ENCODE measurements around the gene GDPD4. TPM values are rescaled to one million over a fixed set of nuclear protein-coding genes. Genes with fewer than 3 reads are reported as not detected.
A peak's percentile ranks its signal among the peaks of the same experiment; 100 is the strongest.
"Not testable (repeated sequence)": the region's sequence is repeated elsewhere in the genome, so short reads cannot be mapped to it uniquely, and the experiment has no call there.

The GDPD4 gene
- total RNA-seq, 1 experiment from 2014 or later = not detected

GRCh38 chr11:77311701-77312100, 10.2 kb upstream of the GDPD4 start:
- no peaks in the 10 kb centered on the region for H3K36me3 ChIP-seq (replicated peaks; ENCODE audit: control insufficient read depth, insufficient read depth, low read length)
- DNase-seq = no peak
- no peaks in the 10 kb centered on the region for H3K27me3 ChIP-seq (ENCODE audit: control insufficient read depth, insufficient read depth, low read length)
- no peak overlapping the region for H3K4me3 ChIP-seq (ENCODE audit: insufficient read depth, low read depth, low read length)

- no peak for DNase-seq
- no peaks in the 10 kb centered on the region for H3K36me3 ChIP-seq (replicated peaks; ENCODE audit: control insufficient read depth, insufficient read depth, low read length)
- no peak overlapping the region for H3K4me3 ChIP-seq (ENCODE audit: insufficient read depth, low read depth, low read length)
- no peaks in the 10 kb centered on the region for H3K27me3 ChIP-seq (ENCODE audit: control insufficient read depth, insufficient read depth, low read length)
These were observed 9.2 kb upstream of the GDPD4 start for GRCh38 chr11:77310721-77311120.

GRCh38 chr11:77309401-77310085, 8.1 kb upstream of the GDPD4 start:
- Histone ChIP-seq H3K27me3 (ENCODE audit: control insufficient read depth, insufficient read depth, low read length) (no peaks in the 10 kb centered on the region), H3K36me3 (replicated peaks; ENCODE audit: control insufficient read depth, insufficient read depth, low read length) (no peaks in the 10 kb centered on the region), H3K4me3 (ENCODE audit: insufficient read depth, low read depth, low read length) (no peak overlapping the region)
- DNase-seq = no peak

GRCh38 chr11:77308838-77309237, 7.4 kb upstream of the GDPD4 start:
- no peak for DNase-seq
- Histone ChIP-seq H3K36me3 (replicated peaks; ENCODE audit: control insufficient read depth, insufficient read depth, low read length) (no peaks in the 10 kb centered on the region), H3K27me3 (ENCODE audit: control insufficient read depth, insufficient read depth, low read length) (no peaks in the 10 kb centered on the region), H3K4me3 (ENCODE audit: insufficient read depth, low read depth, low read length) (no peak overlapping the region)

GRCh38 chr11:77303328-77303727, 1.8 kb upstream of the GDPD4 start:
- DNase-seq = peak; percentile 37
- Histone ChIP-seq H3K27me3 (ENCODE audit: control insufficient read depth, insufficient read depth, low read length) (no peaks in the 10 kb centered on the region), H3K36me3 (replicated peaks; ENCODE audit: control insufficient read depth, insufficient read depth, low read length) (no peaks in the 10 kb centered on the region), H3K4me3 (ENCODE audit: insufficient read depth, low read depth, low read length) (no peak overlapping the region)

GRCh38 chr11:77302752-77303151, 1.3 kb upstream of the GDPD4 start:
- DNase-seq = no peak

GRCh38 chr11:77300695-77301094, 791 bp downstream of the GDPD4 start:
- Histone ChIP-seq H3K36me3 (replicated peaks; ENCODE audit: control insufficient read depth, insufficient read depth, low read length) (no peaks in the 10 kb centered on the region), H3K27me3 (ENCODE audit: control insufficient read depth, insufficient read depth, low read length) (no peaks in the 10 kb centered on the region), H3K4me3 (ENCODE audit: insufficient read depth, low read depth, low read length) (no peak overlapping the region)
- DNase-seq = no peak

More at GRCh38 chr11:77302752-77303151, 1.3 kb upstream of the GDPD4 start:
- H3K36me3 ChIP-seq (replicated peaks; ENCODE audit: control insufficient read depth, insufficient read depth, low read length) = no peaks in the 10 kb centered on the region
- H3K27me3 ChIP-seq (ENCODE audit: control insufficient read depth, insufficient read depth, low read length) = no peaks in the 10 kb centered on the region
- H3K4me3 ChIP-seq (ENCODE audit: insufficient read depth, low read depth, low read length) = no peak overlapping the region

- not testable (repeated sequence) for DNase-seq; H3K27me3 ChIP-seq (ENCODE audit: control insufficient read depth, insufficient read depth, low read length); H3K4me3 ChIP-seq (ENCODE audit: insufficient read depth, low read depth, low read length); H3K36me3 ChIP-seq (replicated peaks; ENCODE audit: control insufficient read depth, insufficient read depth, low read length)
These were observed 1.5 kb downstream of the GDPD4 start for GRCh38 chr11:77300028-77300427.

GRCh38 chr11:77299528-77299993, 1.9 kb downstream of the GDPD4 start:
- Histone ChIP-seq H3K4me3 (ENCODE audit: insufficient read depth, low read depth, low read length) (no peak overlapping the region), H3K36me3 (replicated peaks; ENCODE audit: control insufficient read depth, insufficient read depth, low read length) (no peaks in the 10 kb centered on the region), H3K27me3 (ENCODE audit: control insufficient read depth, insufficient read depth, low read length) (no peaks in the 10 kb centered on the region)
- DNase-seq = no peak

- Histone ChIP-seq H3K27me3 (ENCODE audit: control insufficient read depth, insufficient read depth, low read length) (no peaks in the 10 kb centered on the region), H3K4me3 (ENCODE audit: insufficient read depth, low read depth, low read length) (no peak overlapping the region), H3K36me3 (replicated peaks; ENCODE audit: control insufficient read depth, insufficient read depth, low read length) (no peaks in the 10 kb centered on the region)
- DNase-seq = no peak
These were observed 7.4 kb downstream of the GDPD4 start for GRCh38 chr11:77294040-77294439.

- H3K27me3 ChIP-seq (ENCODE audit: control insufficient read depth, insufficient read depth, low read length) = no peaks in the 10 kb centered on the region
- no peaks in the 10 kb centered on the region for H3K36me3 ChIP-seq (replicated peaks; ENCODE audit: control insufficient read depth, insufficient read depth, low read length)
- no peak overlapping the region for H3K4me3 ChIP-seq (ENCODE audit: insufficient read depth, low read depth, low read length)
- DNase-seq = no peak
These were observed 11.7 kb downstream of the GDPD4 start for GRCh38 chr11:77289737-77290136.

GRCh38 chr11:77287615-77288273, 13.7 kb downstream of the GDPD4 start:
- no peaks in the 10 kb centered on the region for H3K27me3 ChIP-seq (ENCODE audit: control insufficient read depth, insufficient read depth, low read length)
- no peak overlapping the region for H3K4me3 ChIP-seq (ENCODE audit: insufficient read depth, low read depth, low read length)
- H3K36me3 ChIP-seq (replicated peaks; ENCODE audit: control insufficient read depth, insufficient read depth, low read length) = no peaks in the 10 kb centered on the region
- no peak for DNase-seq

GRCh38 chr11:77287136-77287535, 14.3 kb downstream of the GDPD4 start:
- DNase-seq = no peak
- H3K27me3 ChIP-seq (ENCODE audit: control insufficient read depth, insufficient read depth, low read length) = no peaks in the 10 kb centered on the region
- no peak overlapping the region for H3K4me3 ChIP-seq (ENCODE audit: insufficient read depth, low read depth, low read length)
- H3K36me3 ChIP-seq (replicated peaks; ENCODE audit: control insufficient read depth, insufficient read depth, low read length) = no peaks in the 10 kb centered on the region

- Histone ChIP-seq H3K36me3 (replicated peaks; ENCODE audit: control insufficient read depth, insufficient read depth, low read length) (no peaks in the 10 kb centered on the region), H3K27me3 (ENCODE audit: control insufficient read depth, insufficient read depth, low read length) (no peaks in the 10 kb centered on the region), H3K4me3 (ENCODE audit: insufficient read depth, low read depth, low read length) (no peak overlapping the region)
- no peak for DNase-seq
These were observed 16.7 kb downstream of the GDPD4 start for GRCh38 chr11:77284476-77285468.

Data from H7 (cell line).